Left renal pelvis (tissue), 4 donors: ENCODE results near the gene ITPRIP. TPM values are rescaled to one million over a fixed set of nuclear protein-coding genes. Genes with fewer than 3 reads are reported as not detected.

ENCODE experiments used
- DNase-seq, 4 donors: peaks; one replicate each; pipeline ENCODE4 v3.0.0-alpha.2; 2013; ENCODE audit warnings: low read depth in 4 of 4, low spot score in 3 of 4
- polyA plus RNA-seq, 4 donors: library from polyadenylated mRNA; unstranded; fragments of 120-200 nt; gene quantifications; one replicate each; pipeline ENCODE4 v1.2.1, GENCODE V29; 2013; ENCODE audit not compliant: insufficient read length in 4 of 4

Gene ITPRIP, protein sequence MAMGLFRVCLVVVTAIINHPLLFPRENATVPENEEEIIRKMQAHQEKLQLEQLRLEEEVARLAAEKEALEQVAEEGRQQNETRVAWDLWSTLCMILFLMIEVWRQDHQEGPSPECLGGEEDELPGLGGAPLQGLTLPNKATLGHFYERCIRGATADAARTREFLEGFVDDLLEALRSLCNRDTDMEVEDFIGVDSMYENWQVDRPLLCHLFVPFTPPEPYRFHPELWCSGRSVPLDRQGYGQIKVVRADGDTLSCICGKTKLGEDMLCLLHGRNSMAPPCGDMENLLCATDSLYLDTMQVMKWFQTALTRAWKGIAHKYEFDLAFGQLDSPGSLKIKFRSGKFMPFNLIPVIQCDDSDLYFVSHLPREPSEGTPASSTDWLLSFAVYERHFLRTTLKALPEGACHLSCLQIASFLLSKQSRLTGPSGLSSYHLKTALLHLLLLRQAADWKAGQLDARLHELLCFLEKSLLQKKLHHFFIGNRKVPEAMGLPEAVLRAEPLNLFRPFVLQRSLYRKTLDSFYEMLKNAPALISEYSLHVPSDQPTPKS
- polyA plus RNA-seq: 10 to 100 TPM in 3 of 4 donors, 1 to 10 TPM in 1; 9.4 to 25.6 (median 11.1) TPM

DNA sequence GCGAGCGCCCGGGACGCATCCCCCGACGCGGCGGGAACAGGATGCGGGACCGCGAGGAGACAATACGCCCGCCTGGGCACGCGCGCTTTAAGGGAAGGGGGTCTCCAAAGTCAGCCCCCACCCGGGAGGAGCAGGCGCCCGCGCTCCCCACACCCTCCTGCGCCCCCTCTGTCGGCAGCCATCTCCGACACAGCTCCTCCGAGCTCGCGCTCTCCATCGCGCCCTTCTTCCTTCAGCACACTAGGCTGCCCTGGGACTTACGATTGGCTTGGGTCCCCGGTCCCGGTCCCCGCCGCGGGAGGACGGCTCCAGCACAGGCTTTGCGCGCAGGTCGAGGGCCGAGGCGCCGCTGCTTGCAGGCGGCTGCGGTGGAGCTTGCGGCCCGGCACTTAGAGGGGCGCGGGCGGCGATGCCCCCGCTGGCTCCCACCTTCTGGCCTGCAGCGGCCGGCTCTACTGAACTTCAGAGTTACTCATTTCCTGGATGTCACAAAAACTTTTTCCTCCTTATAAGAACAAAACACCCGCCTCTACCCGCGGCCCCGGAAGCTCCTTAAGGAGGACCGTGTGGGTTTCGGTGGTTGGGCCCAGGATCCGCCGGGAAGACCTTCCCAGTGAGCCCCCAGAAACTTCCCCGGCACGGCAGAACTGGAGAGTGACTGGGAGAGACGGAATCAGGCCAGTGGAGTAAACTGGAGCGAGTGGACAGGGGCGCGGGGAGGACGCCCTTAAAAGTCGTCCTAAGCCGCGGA, at the start of gene ITPRIP:
ITPRIP (minus strand) TSS at position 481 of the 751 bp plus-strand sequence. CDS start 22,414 bp downstream, outside the sequence.
- peak in 2 of 4 donors; percentile 69 to 77 for DNase-seq

DNA sequence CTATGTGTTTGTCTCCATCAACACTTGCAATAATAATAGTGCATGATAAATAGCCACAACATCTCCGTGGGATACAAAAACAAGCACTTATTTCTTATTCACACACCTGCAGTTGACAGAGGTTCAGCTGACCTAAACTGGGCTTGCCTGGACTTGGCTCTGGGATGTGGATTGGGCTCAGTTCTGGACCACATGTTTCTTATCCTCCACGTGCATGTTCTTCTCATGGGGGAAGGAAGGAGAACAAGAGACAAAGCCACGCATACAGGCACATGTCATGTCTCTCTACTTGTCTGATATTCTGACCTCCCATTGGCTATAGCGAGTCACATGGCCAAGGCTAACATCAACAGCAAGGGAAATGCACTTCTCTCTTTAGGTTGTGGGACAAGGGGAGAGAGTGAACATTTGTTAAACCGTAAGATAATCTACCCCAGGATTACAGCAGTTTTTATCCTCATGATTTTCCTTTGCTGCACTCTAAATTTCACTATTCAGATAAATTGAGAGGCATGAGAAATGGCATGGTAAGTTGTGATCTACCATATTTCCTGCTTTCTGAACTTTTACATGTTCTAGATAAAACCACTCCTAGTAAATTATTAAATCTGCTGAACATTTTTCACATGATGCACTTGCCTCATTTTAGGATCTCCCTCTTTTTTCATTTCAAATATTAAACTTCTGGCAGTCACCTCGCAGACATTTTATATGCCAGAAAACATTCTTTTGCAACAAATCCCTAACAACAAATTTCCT, 49.0 kb upstream of the ITPRIP start:
- DNase-seq: no peak

DNA sequence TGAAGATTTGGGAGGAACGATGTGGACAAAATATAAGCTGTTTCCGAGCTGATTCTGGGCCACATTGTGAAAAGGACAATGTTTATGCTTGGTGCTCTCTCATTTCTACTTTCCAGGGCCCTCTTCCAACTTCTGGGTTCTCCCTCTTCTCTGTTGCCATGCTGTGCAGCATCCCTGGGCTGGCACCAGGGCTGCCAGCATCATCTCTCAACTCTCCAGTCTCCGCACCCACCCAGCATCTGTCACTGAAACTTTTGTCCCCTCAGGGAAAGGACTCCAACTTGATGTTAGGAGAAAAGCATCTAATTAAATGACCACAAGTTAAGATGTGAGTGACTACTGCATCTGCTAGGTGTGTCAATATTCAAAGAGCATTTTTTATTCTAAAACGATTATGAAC, 42.1 kb upstream of the ITPRIP start:
- no peak for DNase-seq

DNA sequence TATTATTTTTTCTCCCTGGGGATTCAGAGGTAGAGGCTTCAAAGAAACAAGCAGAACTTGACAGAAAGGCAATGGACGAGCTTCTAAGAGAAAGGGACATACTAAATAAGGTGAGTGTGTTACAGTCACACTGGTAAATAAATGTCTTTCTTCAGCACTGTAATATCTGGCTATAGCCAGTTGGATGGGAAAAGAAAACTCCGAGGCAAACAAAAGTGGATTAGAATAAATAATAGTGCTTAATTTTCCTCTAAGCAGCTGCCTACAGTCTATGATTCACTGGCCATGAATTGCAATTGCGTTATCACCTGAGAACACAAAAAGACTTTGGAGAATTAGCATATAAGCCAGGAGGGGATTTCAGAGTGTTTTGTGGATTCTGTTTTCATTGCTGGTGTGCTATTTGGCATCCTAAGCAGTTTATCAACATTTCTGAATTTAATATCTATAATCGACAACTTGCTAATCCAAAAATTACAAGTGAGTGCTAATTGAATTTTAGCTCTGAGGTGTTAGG, 38.6 kb upstream of the ITPRIP start:
- no peak for DNase-seq

DNA sequence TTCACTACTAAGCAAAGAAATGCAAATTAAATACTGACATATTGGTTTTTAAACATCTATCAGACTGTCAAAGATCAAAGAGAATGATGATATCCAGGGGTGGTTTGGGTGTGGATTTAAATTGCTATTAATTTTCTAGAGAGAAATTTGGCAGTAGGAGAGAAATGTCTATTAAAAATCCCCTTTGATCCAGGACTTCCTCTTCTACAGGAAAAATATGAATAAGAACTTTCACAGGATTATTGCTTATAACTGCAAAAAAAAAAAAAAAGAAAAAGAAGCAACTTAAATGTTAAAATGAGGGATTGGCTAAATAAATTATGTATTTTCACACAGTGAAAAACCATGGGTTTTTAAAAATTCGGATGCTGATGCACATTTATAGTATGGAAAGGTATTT, 36.3 kb upstream of the ITPRIP start:
- no peak for DNase-seq

DNA sequence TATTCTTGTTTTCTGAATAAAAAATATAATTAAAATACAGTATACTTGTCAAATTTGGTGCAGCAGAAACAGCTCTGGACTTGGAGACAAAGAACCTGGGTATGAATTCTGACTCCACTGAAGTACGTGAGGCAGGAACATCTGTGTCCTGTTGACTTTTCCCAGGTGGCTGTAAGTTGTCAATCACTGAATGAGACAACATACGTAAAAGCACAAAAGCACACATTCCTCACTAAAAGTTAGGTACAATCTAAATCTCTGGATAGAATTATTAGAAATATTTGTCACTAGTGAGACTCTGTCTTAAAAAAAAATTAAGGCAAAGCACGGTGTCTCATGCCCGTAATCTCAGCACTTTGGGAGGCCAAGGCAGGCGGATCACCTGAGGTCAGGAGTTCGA, 33.5 kb upstream of the ITPRIP start:
- no peak for DNase-seq

GRCh38 chr10:104368381-104368780, 30.1 kb upstream of the ITPRIP start:
- DNase-seq: no peak

GRCh38 chr10:104367904-104368303, 29.6 kb upstream of the ITPRIP start:
- DNase-seq: no peak

DNA sequence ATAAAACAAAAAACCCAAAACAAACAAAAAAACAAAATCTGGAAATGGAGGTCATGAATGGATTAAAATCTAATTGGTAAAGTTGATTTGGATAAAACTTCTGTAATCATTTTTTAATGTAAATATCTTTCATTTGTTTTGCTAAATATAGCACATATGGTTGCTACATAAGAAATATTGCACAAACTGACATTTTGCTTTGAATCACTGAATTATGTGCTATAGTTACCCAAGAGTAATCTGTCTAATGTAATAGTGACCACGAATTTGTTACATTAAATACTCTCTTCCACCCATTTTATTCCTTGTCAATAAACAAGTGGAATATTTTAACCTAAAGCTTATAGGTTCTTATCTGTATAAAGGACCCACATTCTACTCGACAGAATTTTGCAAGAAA, 21.5 kb upstream of the ITPRIP start:
- DNase-seq: no peak

- DNase-seq: peak in 3 of 4 donors; percentile 77 to 86 (median 84)
These were observed 15.2 kb upstream of the ITPRIP start, which contains the start of gene CFAP58 for GRCh38 chr10:104353325-104354048. CFAP58 (plus strand) TSS chr10:104353833; CDS start chr10:104353898, 65 bp downstream.

- DNase-seq: no peak
These were observed 13.7 kb upstream of the ITPRIP start for GRCh38 chr10:104351919-104352318.

- no peak for DNase-seq
These were observed 12.9 kb upstream of the ITPRIP start for GRCh38 chr10:104351061-104351702.

GRCh38 chr10:104350127-104350635, 11.9 kb upstream of the ITPRIP start:
- no peak for DNase-seq

DNA sequence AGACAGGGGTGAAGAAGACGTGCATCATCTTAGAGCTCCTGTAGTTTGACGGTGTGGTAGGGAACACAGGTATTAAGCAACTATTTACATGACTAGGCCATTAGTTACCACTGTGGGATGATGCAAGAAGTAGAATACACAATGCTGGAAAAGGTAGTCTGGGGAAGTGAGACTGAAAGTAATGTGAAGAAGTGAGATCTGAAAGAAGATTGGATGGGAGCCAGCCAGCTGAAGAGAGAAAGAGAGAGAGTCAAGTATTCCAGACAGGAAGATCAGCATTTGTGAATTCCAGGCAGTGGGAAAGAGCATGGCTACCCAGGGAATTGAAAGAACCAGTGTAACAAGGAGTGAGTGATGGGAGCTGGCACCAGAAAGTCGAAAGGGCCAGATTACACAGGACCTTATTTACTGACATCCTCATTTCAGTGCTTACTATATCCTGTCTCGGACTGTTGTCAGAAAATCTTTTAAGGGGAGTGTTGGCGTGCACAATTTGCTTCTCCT, 11.4 kb upstream of the ITPRIP start:
- no peak for DNase-seq

DNA sequence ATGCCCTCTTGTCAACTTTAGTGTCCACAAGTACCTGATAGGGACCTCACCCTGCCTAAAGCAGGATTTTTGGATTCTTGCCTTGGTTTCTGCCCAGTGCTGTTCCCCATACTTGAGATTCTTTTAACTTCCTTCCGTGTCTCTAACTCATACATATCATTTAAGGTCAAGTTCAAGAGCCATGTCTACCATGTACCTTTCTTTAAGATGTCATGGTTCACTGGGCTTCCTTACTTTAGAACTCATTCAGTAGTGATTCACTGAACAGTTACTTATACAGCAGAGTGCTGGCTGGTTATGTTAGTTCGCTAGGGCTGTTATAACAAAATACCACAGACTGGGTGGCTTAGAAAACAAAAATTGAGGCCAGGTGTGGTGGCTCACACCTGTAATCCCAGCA, 10.3 kb upstream of the ITPRIP start:
- no peak for DNase-seq

DNA sequence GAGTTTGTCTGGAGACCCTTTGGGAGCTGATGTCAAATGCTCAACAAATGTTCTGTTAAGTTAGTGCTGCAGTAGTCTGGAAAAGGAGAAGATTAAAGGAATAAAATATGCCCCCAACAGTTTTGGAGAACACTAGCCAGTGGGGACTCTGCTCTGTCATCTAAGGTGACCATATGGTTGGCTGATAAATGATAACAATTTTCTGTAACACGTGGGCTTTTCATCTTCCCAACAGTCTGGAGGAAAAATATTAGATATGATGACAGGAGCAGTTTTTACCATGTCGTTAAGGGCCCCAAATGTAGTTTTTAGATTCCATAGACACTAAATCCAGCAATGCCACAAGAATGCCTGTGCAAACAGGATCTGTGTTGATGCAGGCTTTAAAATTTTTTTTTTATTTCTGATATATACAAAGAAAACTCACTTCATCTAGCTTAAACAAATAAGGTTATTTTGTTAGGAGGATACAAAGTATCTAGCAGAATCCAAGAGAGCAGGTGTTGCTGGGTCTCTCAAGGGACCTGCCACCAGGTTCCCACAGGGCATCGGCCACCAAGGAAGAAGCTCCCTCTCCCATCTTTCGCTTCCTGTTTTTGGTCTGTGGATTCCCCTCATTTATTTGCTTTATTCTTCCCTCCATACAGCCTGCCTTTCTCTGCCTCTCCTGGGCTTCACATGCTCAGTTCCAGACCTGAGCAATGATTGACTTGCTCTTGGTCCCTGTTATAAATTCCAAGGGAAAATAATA, 9.2 kb upstream of the ITPRIP start:
- DNase-seq: no peak

DNA sequence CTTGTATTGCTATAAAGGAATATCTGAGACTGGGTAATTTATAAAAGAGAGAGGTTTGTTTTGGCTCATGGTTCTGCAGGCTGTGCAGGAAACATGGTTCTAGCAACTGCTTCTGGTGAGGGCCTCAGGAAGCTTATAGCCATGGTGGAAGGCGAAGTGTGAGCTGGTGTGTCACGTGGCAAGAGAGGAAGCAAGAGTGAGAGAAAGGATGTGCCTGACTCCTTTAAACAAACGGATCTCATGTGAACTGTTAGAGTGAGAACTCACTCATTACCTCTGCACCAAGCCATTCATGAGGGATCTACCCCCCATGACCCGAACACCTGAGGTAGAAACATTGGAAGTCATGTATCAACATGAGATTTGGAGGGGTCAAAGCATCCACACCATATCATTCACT, 7.7 kb upstream of the ITPRIP start:
- no peak for DNase-seq

DNA sequence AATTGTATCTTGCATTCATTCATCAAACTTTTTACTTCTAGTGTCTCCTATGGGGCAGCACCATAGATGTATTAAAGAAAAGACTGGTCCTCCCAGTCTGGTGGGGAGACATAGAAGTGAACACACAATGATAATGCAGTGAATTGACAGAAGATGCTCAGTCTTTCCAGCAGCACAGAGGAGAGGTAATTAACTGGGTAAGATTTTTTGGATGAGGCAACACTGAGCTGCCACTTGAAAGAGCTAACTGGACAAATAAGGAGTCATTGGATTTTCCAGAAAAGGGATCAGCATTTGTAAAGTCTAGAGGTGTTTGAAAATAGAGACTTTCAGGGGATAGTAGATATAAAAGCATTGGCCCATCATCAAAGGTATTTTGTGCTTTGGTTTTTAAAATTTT, 7.2 kb upstream of the ITPRIP start:
- no peak for DNase-seq
